ENCODE measurements around the gene GDPD3.
A peak's percentile ranks its signal among the peaks of the same experiment; 100 is the strongest.

GDPD3 gene

GRCh38 chr16:30060836-30061554 is 52.3 kb downstream of the GDPD3 start:
- H3K4me3 ChIP-seq (ENCODE audit: low read length): no peak overlapping the region
- no peak overlapping the region for H3K9ac ChIP-seq (ENCODE audit: low read depth, low read length)
- peaks cover 15% of the 10 kb centered on the region for H3K4me1 ChIP-seq (ENCODE audit: control insufficient read depth, insufficient read depth, low read length)
- H3K36me3 ChIP-seq (ENCODE audit: insufficient read depth, low read length): peaks cover 3% of the 10 kb centered on the region
- H3K27me3 ChIP-seq (ENCODE audit: control insufficient read depth, insufficient read depth, low read length): no peaks in the 10 kb centered on the region
- no peaks in the 10 kb centered on the region for H3K9me3 ChIP-seq (replicated peaks; ENCODE audit: low read length)
- no peak overlapping the region for H3K4me2 ChIP-seq (ENCODE audit: low read length)

DNA sequence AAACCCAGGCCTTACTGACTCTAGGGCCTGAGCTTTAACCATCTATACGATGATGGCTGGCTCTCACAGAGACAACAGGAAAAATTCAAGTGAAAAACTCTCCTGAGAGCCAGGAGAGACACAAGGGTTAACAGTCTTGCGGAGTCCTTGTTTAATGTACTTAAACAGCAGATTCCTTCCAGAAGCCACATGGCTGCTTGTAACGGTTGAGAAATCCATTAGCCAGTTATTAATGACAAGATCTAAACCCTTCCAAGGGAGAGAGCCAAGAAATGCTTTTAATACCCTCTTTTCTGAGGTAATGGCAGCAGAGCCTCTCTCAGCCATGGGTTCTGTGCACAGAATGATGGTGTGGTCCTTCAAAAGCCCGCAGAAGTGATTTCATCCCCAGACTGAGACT is 53.0 kb downstream of the GDPD3 start:
- H3K36me3 ChIP-seq (ENCODE audit: insufficient read depth, low read length): peaks cover 3% of the 10 kb centered on the region
- H3K9me3 ChIP-seq (replicated peaks; ENCODE audit: low read length): no peaks in the 10 kb centered on the region
- no peak overlapping the region for H3K4me2 ChIP-seq (ENCODE audit: low read length)
- H3K9ac ChIP-seq (ENCODE audit: low read depth, low read length): no peak overlapping the region
- H3K27me3 ChIP-seq (ENCODE audit: control insufficient read depth, insufficient read depth, low read length): no peaks in the 10 kb centered on the region
- no peak overlapping the region for H3K4me3 ChIP-seq (ENCODE audit: low read length)
- peaks cover 15% of the 10 kb centered on the region for H3K4me1 ChIP-seq (ENCODE audit: control insufficient read depth, insufficient read depth, low read length)

DNA sequence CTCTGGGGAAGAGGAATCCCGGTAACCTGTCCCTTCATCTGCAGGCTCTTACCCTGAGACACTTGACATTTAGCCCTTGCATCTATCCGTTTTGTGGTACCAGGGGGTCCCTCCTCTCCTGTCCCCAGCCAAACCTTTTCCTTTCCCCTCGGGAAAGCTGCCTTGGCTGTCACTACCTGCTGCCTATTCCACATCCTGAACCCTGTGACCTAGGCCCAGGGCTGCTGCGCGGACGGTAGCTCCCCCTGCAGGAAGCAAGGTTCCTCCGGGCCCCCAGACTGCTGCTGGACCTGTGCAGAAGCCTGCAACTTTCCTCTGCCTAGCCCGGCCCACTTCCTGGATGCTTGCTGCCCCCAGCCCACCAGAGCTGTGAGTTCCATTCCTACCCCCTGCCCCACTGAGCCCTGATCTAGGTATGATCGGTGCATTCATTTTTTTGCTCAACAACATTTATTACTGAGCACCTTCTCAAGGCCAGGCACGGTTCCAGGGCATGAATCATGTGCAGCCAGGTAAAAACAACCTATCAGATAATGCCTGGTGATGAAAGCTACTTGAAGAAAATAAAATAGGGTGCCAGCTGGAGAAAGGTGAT is 58.3 kb downstream of the GDPD3 start:
- Histone ChIP-seq H3K9ac (ENCODE audit: low read depth, low read length) (no peak overlapping the region), H3K9me3 (replicated peaks; ENCODE audit: low read length) (no peaks in the 10 kb centered on the region), H3K27me3 (ENCODE audit: control insufficient read depth, insufficient read depth, low read length) (no peaks in the 10 kb centered on the region), H3K36me3 (ENCODE audit: insufficient read depth, low read length) (peaks cover 6% of the 10 kb centered on the region), H3K4me1 (ENCODE audit: control insufficient read depth, insufficient read depth, low read length) (peaks cover 18% of the 10 kb centered on the region), H3K4me3 (ENCODE audit: low read length) (no peak overlapping the region), H3K4me2 (ENCODE audit: low read length) (peak overlapping the region; percentile 99)
